CD14-positive monocyte (primary cell): ENCODE results near the gene ASB6. TPM values are rescaled to one million over a fixed set of nuclear protein-coding genes. Genes with fewer than 3 reads are reported as not detected.

Experiments used
- DNase-seq, 3 donors: peaks; one replicate each; pipeline ENCODE4 v3.0.0-alpha.2; 2011 to 2022
- H2AFZ ChIP-seq: 2 replicates; pipeline ENCODE4 v1.6.0; 2012; ENCODE audit warnings: mild to moderate bottlenecking, low read depth, low read length, inconsistent platforms; ENCODE audit not compliant: insufficient read depth, poor library complexity, severe bottlenecking
- H3K27ac ChIP-seq, 2 donors: 1 replicate in 1 of 2; 2 replicates in 1 of 2; pipeline ENCODE4 v1.5.1; 2012 to 2013; ENCODE audit warnings: low read length in 2 of 2, control low read depth in 1 of 2, inconsistent platforms in 1 of 2, low read depth in 1 of 2, mild to moderate bottlenecking in 1 of 2
- H3K27me3 ChIP-seq, 2 donors: one replicate each; pipeline versions ENCODE4 v1.6.0 to v1.6.1; 2011 to 2013; ENCODE audit warnings: low read length in 2 of 2; ENCODE audit not compliant: control insufficient read depth in 2 of 2, insufficient read depth in 2 of 2
- H3K36me3 ChIP-seq, 2 donors: replicated peaks in 1 of 2; 1 replicate in 1 of 2; 2 replicates in 1 of 2; pipeline versions ENCODE4 v1.5.1 to v1.6.1; 2012 to 2013; ENCODE audit warnings: low read length in 2 of 2, control low read depth in 1 of 2, inconsistent platforms in 1 of 2, mild to moderate bottlenecking in 1 of 2; ENCODE audit not compliant: insufficient read depth in 2 of 2, control insufficient read depth in 1 of 2
- H3K4me1 ChIP-seq, 2 donors: 1 replicate in 1 of 2; 2 replicates in 1 of 2; pipeline versions ENCODE4 v1.5.1 to v1.6.1; 2012 to 2013; ENCODE audit warnings: low read length in 2 of 2, control low read depth in 1 of 2, inconsistent platforms in 1 of 2, mild to moderate bottlenecking in 1 of 2, moderate library complexity in 1 of 2; ENCODE audit not compliant: insufficient read depth in 2 of 2, control insufficient read depth in 1 of 2
- H3K4me2 ChIP-seq: replicated peaks from 2 replicates; pipeline ENCODE3; 2012; ENCODE audit warnings: low read length, moderate library complexity, mild to moderate bottlenecking; ENCODE audit not compliant: poor library complexity, severe bottlenecking; ENCODE audit errors: extremely low read depth
- H3K4me3 ChIP-seq, 3 experiments: fragments of 200-600 bp in 1 of 3; sonication (generic) in 1 of 3; replicated peaks in 1 of 3; 1 replicate in 2 of 3; 2 replicates in 1 of 3; pipeline ENCODE4 v1.5.1; 2011 to 2013; ENCODE audit warnings: low read length in 3 of 3, mild to moderate bottlenecking in 3 of 3, control low read depth in 2 of 3, low read depth in 2 of 3, inconsistent platforms in 1 of 3, moderate library complexity in 1 of 3
- H3K79me2 ChIP-seq: 2 replicates; pipeline ENCODE4 v1.6.0; 2012; ENCODE audit warnings: mild to moderate bottlenecking, control low read depth, inconsistent platforms, low read length, moderate library complexity; ENCODE audit not compliant: insufficient read depth
- H3K9ac ChIP-seq: 2 replicates; pipeline ENCODE4 v1.6.0; 2017; ENCODE audit warnings: low read length, mild to moderate bottlenecking; ENCODE audit not compliant: insufficient read depth, poor library complexity, severe bottlenecking
- H3K9me3 ChIP-seq, 2 donors: replicated peaks in 1 of 2; 1 replicate in 1 of 2; 2 replicates in 1 of 2; pipeline versions ENCODE4 v1.5.1 to v1.6.1; 2012 to 2013; ENCODE audit warnings: low read length in 2 of 2, control low read depth in 1 of 2; ENCODE audit not compliant: control insufficient read depth in 1 of 2, insufficient read depth in 1 of 2
- H4K20me1 ChIP-seq: 2 replicates; pipeline ENCODE4 v1.6.0; 2012; ENCODE audit warnings: mild to moderate bottlenecking, low read length, control low read depth, moderate library complexity; ENCODE audit not compliant: insufficient read depth
- H3K27ac Mint-ChIP-seq, 7 donors: one replicate each; pipeline ENCODE4 v1.8.0; 2020; ENCODE audit warnings: mild to moderate bottlenecking in 7 of 7, mixed read lengths in 7 of 7, moderate library complexity in 6 of 7, inconsistent platforms in 2 of 7
- H3K27me3 Mint-ChIP-seq, 3 donors: one replicate each; pipeline ENCODE4 v1.8.0; 2021 to 2022; ENCODE audit warnings: low read depth in 3 of 3, mild to moderate bottlenecking in 3 of 3, mixed read lengths in 3 of 3, moderate library complexity in 3 of 3, inconsistent platforms in 1 of 3
- H3K36me3 Mint-ChIP-seq, 2 donors: one replicate each; pipeline ENCODE4 v1.8.0; 2020; ENCODE audit warnings: mixed read lengths in 2 of 2, inconsistent platforms in 1 of 2, mild to moderate bottlenecking in 1 of 2
- H3K4me1 Mint-ChIP-seq: one replicate; pipeline ENCODE4 v1.8.0; 2020; ENCODE audit warnings: mild to moderate bottlenecking, mixed read lengths
- H3K4me3 Mint-ChIP-seq, 2 donors: one replicate each; pipeline ENCODE4 v1.8.0; 2020; ENCODE audit warnings: mild to moderate bottlenecking in 2 of 2, mixed read lengths in 2 of 2, moderate library complexity in 1 of 2
- H3K9me3 Mint-ChIP-seq, 7 donors: one replicate each; pipeline ENCODE4 v1.8.0; 2020 to 2022; ENCODE audit warnings: mixed read lengths in 7 of 7, mild to moderate bottlenecking in 6 of 7, moderate library complexity in 6 of 7, inconsistent platforms in 2 of 7
- CTCF ChIP-seq: fragments of 200-600 bp; IDR thresholded peaks from one replicate; pipeline ENCODE4 v1.8.0; 2022; ENCODE audit warnings: antibody characterized with exemption, mild to moderate bottlenecking
- WGBS: methylation state at CpG from one replicate; pipeline ENCODE4 v1.1.5; 2013; ENCODE audit warnings: missing lambda C conversion rate; ENCODE audit not compliant: insufficient coverage; 5-methylcytosine and 5-hydroxymethylcytosine counted together
- intact Hi-C, 2 donors: fragments of 100-400 bp; cut with micrococcal nuclease; formaldehyde crosslinking; loops; one replicate each; pipeline versions ENCODE4 v1.15.0 to v1.15.1; 2023
- polyA plus RNA-seq, 3 donors: library from polyadenylated mRNA; depleted of rRNA in 1 of 3; unstranded in 2 of 3; stranded (reverse) in 1 of 3; fragments of 300-500 nt in 2 of 3; fragments of >200 nt in 1 of 3; fragmentation: Illumina TruSeq in 2 of 3; gene quantifications; 1 replicate in 2 of 3; 2 replicates in 1 of 3; pipeline ENCODE4 v1.2.3, GENCODE V29; 2012 to 2021

Gene ASB6
- polyA plus RNA-seq, 3 donors, result 8.1 to 21.1 (median 10.1) TPM

- no peaks in the 10 kb centered on the region for H3K9me3 Mint-ChIP-seq
- no peaks in the 10 kb centered on the region for H3K36me3 Mint-ChIP-seq
- 90% methylated on average over 3 of the region's 3 CpGs for WGBS
- no peak for TF ChIP-seq CTCF
- Histone ChIP-seq H3K79me2 (no peaks in the 10 kb centered on the region), H3K9me3 (no peaks in the 10 kb centered on the region), H3K36me3 (no peaks in the 10 kb centered on the region), H3K27me3 (no peaks in the 10 kb centered on the region), H3K4me1 (no peaks in the 10 kb centered on the region), H3K4me3 (no peak overlapping the region), H4K20me1 (no peaks in the 10 kb centered on the region), H2AFZ (no peak overlapping the region), H3K27ac (no peak overlapping the region), H3K9ac (no peak overlapping the region), H3K4me2 (no peak overlapping the region)
- no peak overlapping the region for H3K27ac Mint-ChIP-seq
- DNase-seq, result no peak
- intact Hi-C loops, result no loop called here
- no peaks in the 10 kb centered on the region for H3K4me1 Mint-ChIP-seq
- no peak overlapping the region for H3K4me3 Mint-ChIP-seq
- H3K27me3 Mint-ChIP-seq, result peaks cover 6 to 8% (median 7%) of the 10 kb centered on the region in 3 donors
Observed at GRCh38 chr9:129685933-129686259, 43.9 kb upstream of the ASB6 start.

GRCh38 chr9:129685220-129685932 lies 43.4 kb upstream of the ASB6 start:
- WGBS, result 93% methylated on average over 12 of the region's 15 CpGs
- no peak overlapping the region for H2AFZ ChIP-seq
- no peaks in the 10 kb centered on the region for H3K36me3 Mint-ChIP-seq
- no peak overlapping the region for H3K27ac ChIP-seq
- no peak for TF ChIP-seq CTCF
- no peaks in the 10 kb centered on the region for H4K20me1 ChIP-seq
- no peak overlapping the region for H3K4me2 ChIP-seq
- intact Hi-C loops, result no loop called here
- no peaks in the 10 kb centered on the region for H3K9me3 ChIP-seq
- H3K27me3 Mint-ChIP-seq, result peaks cover 6 to 13% (median 7%) of the 10 kb centered on the region in 3 donors
- no peaks in the 10 kb centered on the region for H3K4me1 ChIP-seq
- H3K36me3 ChIP-seq, result no peaks in the 10 kb centered on the region
- H3K4me1 Mint-ChIP-seq, result no peaks in the 10 kb centered on the region
- H3K27me3 ChIP-seq, result no peaks in the 10 kb centered on the region
- no peaks in the 10 kb centered on the region for H3K9me3 Mint-ChIP-seq
- H3K4me3 Mint-ChIP-seq, result no peak overlapping the region
- DNase-seq, result no peak
- H3K4me3 ChIP-seq, result no peak overlapping the region
- no peak overlapping the region for H3K9ac ChIP-seq
- H3K27ac Mint-ChIP-seq, result no peak overlapping the region
- no peaks in the 10 kb centered on the region for H3K79me2 ChIP-seq
